Measurements from ENCODE around the gene F11. TPM values are rescaled to one million over a fixed set of nuclear protein-coding genes. Genes with fewer than 3 reads are reported as not detected.

Gene F11
- total and polyA plus RNA-seq, 2 of the 13 experiments (the other 11 are each of a cell fraction or from before 2014, with no cell fraction given) = 35.1 to 58.0 TPM

- Histone ChIP-seq H3K27ac (ENCODE audit: extremely low read length, insufficient read depth, low read length) (no peak overlapping the region), H3K27me3 (ENCODE audit: control insufficient read depth in 1 of 2, insufficient read depth in 2 of 2, low read length in 2 of 2) (no peaks in the 10 kb centered on the region), H3K4me2 (ENCODE audit: low read depth, low read length) (no peak overlapping the region), H3K36me3 (replicated peaks in 1 of 2; ENCODE audit: control insufficient read depth in 1 of 2, insufficient read depth in 2 of 2, low read length in 2 of 2) (peaks cover under 1 to 10% of the 10 kb centered on the region in 2 experiments; a peak in 2 of 5 replicates), H3K79me2 (ENCODE audit: insufficient read depth, low read length) (no peaks in the 10 kb centered on the region), H3K9me3 (ENCODE audit: low read length) (no peaks in the 10 kb centered on the region), H3K4me3 (replicated peaks in 1 of 3; ENCODE audit: insufficient read depth in 1 of 3, low read depth in 2 of 3, low read length in 3 of 3) (no peak overlapping the region), H2AFZ (ENCODE audit: low read length) (no peak overlapping the region), H3K9ac (ENCODE audit: insufficient read depth, low read depth, low read length) (no peak overlapping the region), H4K20me1 (ENCODE audit: insufficient read depth, low read length) (no peaks in the 10 kb centered on the region), H3K4me1 (ENCODE audit: insufficient read depth, low read length) (peaks cover 25% of the 10 kb centered on the region)
- in situ Hi-C loops (cut with HindIII; ENCODE audit: extremely low pct_ligation_motif_present, low pct_unique_long_range_greater_than_20kb) = no loop called here
- no TSS peak for BruUV-seq (replicated peaks)
- TF ChIP-seq KDM1A (CRISPR knock-in tag; IDR thresholded peaks at IDR 0.05) (no peak), HNF4A (CRISPR knock-in tag; IDR thresholded peaks at IDR 0.05) (no peak), ZFP90 (CRISPR knock-in tag; IDR thresholded peaks at IDR 0.05; ENCODE audit: borderline replicate concordance) (no peak)
- CTCF ChIA-PET (ENCODE audit: low intra/inter-chr PET ratio, low total read pairs) = no interaction called here
- POLR2A ChIA-PET = no interaction called here
- ATAC-seq (no peak), DNase-seq (ENCODE audit: low spot score) (no peak), FAIRE-seq (no peak)
- WGBS (ENCODE audit: low lambda C conversion rate) = 96% methylated on average over 12 of the region's 12 CpGs
- intact Hi-C loops (cut with micrococcal nuclease; ENCODE audit: unreplicated experiment) = no loop called here
Observed at GRCh38 chr4:186285147-186285546, 19.2 kb downstream of the F11 start.

GRCh38 chr4:186286581-186286980, 20.6 kb downstream of the F11 start:
- intact Hi-C loops (cut with micrococcal nuclease; ENCODE audit: unreplicated experiment) (no loop called here), in situ Hi-C loops (cut with HindIII; ENCODE audit: extremely low pct_ligation_motif_present, low pct_unique_long_range_greater_than_20kb) (no loop called here)
- FAIRE-seq = no peak
- Histone ChIP-seq H3K36me3 (replicated peaks in 1 of 2; ENCODE audit: control insufficient read depth in 1 of 2, insufficient read depth in 2 of 2, low read length in 2 of 2) (peaks cover 0 to 3% of the 10 kb centered on the region in 2 experiments; a peak in 1 of 5 replicates), H3K4me3 (replicated peaks in 1 of 3; ENCODE audit: insufficient read depth in 1 of 3, low read depth in 2 of 3, low read length in 3 of 3) (no peak overlapping the region), H4K20me1 (ENCODE audit: insufficient read depth, low read length) (no peaks in the 10 kb centered on the region), H3K4me1 (ENCODE audit: insufficient read depth, low read length) (peaks cover 25% of the 10 kb centered on the region), H3K9ac (ENCODE audit: insufficient read depth, low read depth, low read length) (no peak overlapping the region), H2AFZ (ENCODE audit: low read length) (no peak overlapping the region), H3K4me2 (ENCODE audit: low read depth, low read length) (no peak overlapping the region), H3K27me3 (ENCODE audit: control insufficient read depth in 1 of 2, insufficient read depth in 2 of 2, low read length in 2 of 2) (no peaks in the 10 kb centered on the region), H3K79me2 (ENCODE audit: insufficient read depth, low read length) (no peaks in the 10 kb centered on the region), H3K9me3 (ENCODE audit: low read length) (no peaks in the 10 kb centered on the region), H3K27ac (ENCODE audit: extremely low read length, insufficient read depth, low read length) (no peak overlapping the region)
- ChIA-PET POLR2A (no interaction called here), CTCF (ENCODE audit: low intra/inter-chr PET ratio, low total read pairs) (no interaction called here)
- BruUV-seq (replicated peaks) = no TSS peak
- WGBS (ENCODE audit: low lambda C conversion rate) = 91% methylated on average over 3 of the region's 3 CpGs
- no peak for DNase-seq (ENCODE audit: low spot score)
- TF ChIP-seq ZNF253 (CRISPR knock-in tag; IDR thresholded peaks at IDR 0.05; ENCODE audit: borderline replicate concordance) (no peak), ZIK1 (CRISPR knock-in tag; IDR thresholded peaks at IDR 0.05; ENCODE audit: borderline replicate concordance, low read depth) (no peak), TFE3 (CRISPR knock-in tag; IDR thresholded peaks at IDR 0.05) (no peak), ZNF557 (CRISPR knock-in tag; IDR thresholded peaks at IDR 0.05) (no peak), MEF2D (CRISPR knock-in tag; IDR thresholded peaks at IDR 0.05) (no peak), TERF1 (CRISPR knock-in tag; IDR thresholded peaks at IDR 0.05) (no peak), HOXA5 (CRISPR knock-in tag; IDR thresholded peaks at IDR 0.05) (no peak), ZFP36 (IDR thresholded peaks at IDR 0.05; ENCODE audit: borderline replicate concordance, low read depth, low read length, partially characterized antibody) (no peak), ZNF354B (CRISPR knock-in tag; IDR thresholded peaks at IDR 0.05) (no peak), ZNF205 (CRISPR knock-in tag; IDR thresholded peaks at IDR 0.05) (no peak)
- no peak for ATAC-seq

Data from HepG2 (cell line).